ENCODE results near the gene TTLL9. TPM values are rescaled to one million over a fixed set of nuclear protein-coding genes. Genes with fewer than 3 reads are reported as not detected.

Gene TTLL9
- total RNA-seq, 2 experiments from 2014 or later, result not detected

DNA sequence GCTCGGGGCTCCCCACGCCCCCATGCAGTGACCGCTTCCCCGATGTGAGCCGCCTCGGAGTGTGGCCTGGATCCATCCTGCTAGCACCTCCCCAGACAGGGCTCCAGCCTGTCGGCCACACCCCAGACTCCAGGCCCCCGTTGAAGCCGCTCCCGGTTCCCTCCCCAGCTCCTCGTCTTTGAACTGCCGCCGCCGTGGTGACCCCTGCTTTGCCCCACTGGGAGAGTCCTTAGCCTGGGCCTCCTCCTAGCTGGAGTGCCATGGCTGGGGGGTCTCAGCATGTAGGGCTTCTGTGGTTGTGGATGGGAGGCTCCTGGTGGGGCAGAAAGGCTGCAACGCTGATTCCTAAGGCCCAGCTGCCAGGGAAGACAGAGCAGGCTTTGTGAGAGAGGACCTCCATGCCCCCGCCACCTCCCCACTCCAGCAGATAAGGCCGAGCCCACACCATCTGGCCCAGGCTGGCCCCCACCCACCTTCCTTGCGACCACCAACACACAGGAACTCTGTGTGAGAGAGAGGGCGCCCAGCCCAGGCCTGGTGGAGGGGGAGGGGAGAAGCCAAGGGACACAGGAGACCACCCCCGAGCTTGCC, 36.4 kb upstream of the TTLL9 start:
- ChIA-PET POLR2A (interaction anchor here (1.2 kb wide), 1 partner anchor 12 kb away, joined by 3 read pairs; no protein-coding TSS in a partner anchor), CTCF (interaction anchor here (0.7 to 6.8 kb wide), 11 partner anchors 10 to 198 kb away, joined by 3 to 46 read pairs (median 4); partner anchors contain the start of genes FOXS1 and PDRG1)
- Mint-ChIP-seq H3K36me3 (ENCODE audit: low read depth) (no peaks in the 10 kb centered on the region), H3K27ac (no peak overlapping the region), H3K27me3 (no peaks in the 10 kb centered on the region), H3K9me3 (no peaks in the 10 kb centered on the region), H3K4me1 (ENCODE audit: low read depth) (peaks cover 8% of the 10 kb centered on the region), H3K4me3 (no peak overlapping the region)
- ATAC-seq (no peak), DNase-seq (no peak)
- TF ChIP-seq, protein P1, sequence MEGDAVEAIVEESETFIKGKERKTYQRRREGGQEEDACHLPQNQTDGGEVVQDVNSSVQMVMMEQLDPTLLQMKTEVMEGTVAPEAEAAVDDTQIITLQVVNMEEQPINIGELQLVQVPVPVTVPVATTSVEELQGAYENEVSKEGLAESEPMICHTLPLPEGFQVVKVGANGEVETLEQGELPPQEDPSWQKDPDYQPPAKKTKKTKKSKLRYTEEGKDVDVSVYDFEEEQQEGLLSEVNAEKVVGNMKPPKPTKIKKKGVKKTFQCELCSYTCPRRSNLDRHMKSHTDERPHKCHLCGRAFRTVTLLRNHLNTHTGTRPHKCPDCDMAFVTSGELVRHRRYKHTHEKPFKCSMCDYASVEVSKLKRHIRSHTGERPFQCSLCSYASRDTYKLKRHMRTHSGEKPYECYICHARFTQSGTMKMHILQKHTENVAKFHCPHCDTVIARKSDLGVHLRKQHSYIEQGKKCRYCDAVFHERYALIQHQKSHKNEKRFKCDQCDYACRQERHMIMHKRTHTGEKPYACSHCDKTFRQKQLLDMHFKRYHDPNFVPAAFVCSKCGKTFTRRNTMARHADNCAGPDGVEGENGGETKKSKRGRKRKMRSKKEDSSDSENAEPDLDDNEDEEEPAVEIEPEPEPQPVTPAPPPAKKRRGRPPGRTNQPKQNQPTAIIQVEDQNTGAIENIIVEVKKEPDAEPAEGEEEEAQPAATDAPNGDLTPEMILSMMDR (IDR thresholded peaks at IDR 0.05), result no peak
- intact Hi-C loops (cut with micrococcal nuclease), result no loop called here

DNA sequence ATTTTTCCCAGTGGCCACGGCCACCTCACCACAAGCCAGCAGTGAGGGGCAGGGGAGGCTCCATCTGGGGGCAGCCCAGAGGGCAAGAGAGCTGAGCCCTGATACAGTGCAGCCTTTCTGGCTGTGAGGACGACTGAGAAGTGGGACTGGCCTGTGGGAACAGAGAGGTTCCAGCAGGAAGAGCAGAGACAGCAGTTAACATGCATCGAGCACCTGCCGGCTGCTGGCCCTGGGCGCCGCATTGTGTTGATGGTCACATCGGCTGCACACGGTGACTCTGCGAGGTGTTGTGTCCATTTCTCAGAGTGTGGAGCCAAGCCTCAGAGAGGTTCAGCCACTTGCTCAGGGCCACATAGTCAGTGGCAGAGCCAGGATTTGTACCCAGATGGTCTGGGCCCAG, 34.9 kb upstream of the TTLL9 start:
- DNase-seq (no peak), ATAC-seq (no peak)
- H3K4me3 Mint-ChIP-seq, result no peak overlapping the region
- no peaks in the 10 kb centered on the region for H3K36me3 Mint-ChIP-seq (ENCODE audit: low read depth)
- H3K9me3 Mint-ChIP-seq, result no peaks in the 10 kb centered on the region
- TF ChIP-seq, protein P1 (IDR thresholded peaks at IDR 0.05), result no peak
- H3K27me3 Mint-ChIP-seq, result no peaks in the 10 kb centered on the region
- peaks cover 8% of the 10 kb centered on the region for H3K4me1 Mint-ChIP-seq (ENCODE audit: low read depth)
- ChIA-PET CTCF (interaction anchor here (0.5 to 6.8 kb wide), 3 partner anchors 8 to 20 kb away, joined by 3 to 46 read pairs (median 4); no protein-coding TSS in a partner anchor), POLR2A (no interaction called here)
- no peak overlapping the region for H3K27ac Mint-ChIP-seq
- intact Hi-C loops (cut with micrococcal nuclease), result no loop called here

GRCh38 chr20:31835977-31836852, 34.2 kb upstream of the TTLL9 start:
- ChIA-PET CTCF (interaction anchor here (1.0 to 6.8 kb wide), 7 partner anchors 9 to 199 kb away, joined by 3 to 46 read pairs (median 3); partner anchors contain the start of gene FOXS1), POLR2A (no interaction called here)
- no peaks in the 10 kb centered on the region for H3K27me3 Mint-ChIP-seq
- peaks cover 8% of the 10 kb centered on the region for H3K4me1 Mint-ChIP-seq (ENCODE audit: low read depth)
- ATAC-seq (peak; percentile 70), DNase-seq (peak; percentile 64)
- H3K9me3 Mint-ChIP-seq, result no peaks in the 10 kb centered on the region
- H3K36me3 Mint-ChIP-seq (ENCODE audit: low read depth), result no peaks in the 10 kb centered on the region
- intact Hi-C loops (cut with micrococcal nuclease), result no loop called here
- TF ChIP-seq, protein P1 (IDR thresholded peaks at IDR 0.05), result no peak
- H3K4me3 Mint-ChIP-seq, result no peak overlapping the region
- H3K27ac Mint-ChIP-seq, result no peak overlapping the region

- CTCF ChIA-PET, result interaction anchor here (0.7 to 6.8 kb wide), 9 partner anchors 8 to 198 kb away, joined by 3 to 46 read pairs (median 3); partner anchors contain the start of genes FOXS1 and PDRG1
- H3K9me3 Mint-ChIP-seq, result no peaks in the 10 kb centered on the region
- no peaks in the 10 kb centered on the region for H3K27me3 Mint-ChIP-seq
- H3K4me3 Mint-ChIP-seq, result no peak overlapping the region
- TF ChIP-seq, protein P1 (IDR thresholded peaks at IDR 0.05), result no peak
- no peaks in the 10 kb centered on the region for H3K36me3 Mint-ChIP-seq (ENCODE audit: low read depth)
- H3K4me1 Mint-ChIP-seq (ENCODE audit: low read depth), result peaks cover 8% of the 10 kb centered on the region
- ATAC-seq (no peak), DNase-seq (no peak)
- POLR2A ChIA-PET, result no interaction called here
- intact Hi-C loops (cut with micrococcal nuclease), result no loop called here
- H3K27ac Mint-ChIP-seq, result no peak overlapping the region
These were observed 33.4 kb upstream of the TTLL9 start for GRCh38 chr20:31836853-31837608.
